GM12875 (cell line): ENCODE data around the gene SPATA33.
"Not testable (repeated sequence)": the region's sequence is repeated elsewhere in the genome, so short reads cannot be mapped to it uniquely, and the experiment has no call there.

Experiments used
- H3K4me3 ChIP-seq: one replicate; pipeline ENCODE4 v1.5.1; 2011; ENCODE audit warnings: low read depth, low read length, control low read depth
- TF ChIP-seq, protein P1 (sequence below): IDR thresholded peaks from 2 replicates; pipeline ENCODE4 v1.5.1; 2011; ENCODE audit warnings: low read depth, mild to moderate bottlenecking, control low read depth, inconsistent platforms, low read length, moderate library complexity, borderline replicate concordance; ENCODE audit not compliant: insufficient read depth

The SPATA33 gene

DNA sequence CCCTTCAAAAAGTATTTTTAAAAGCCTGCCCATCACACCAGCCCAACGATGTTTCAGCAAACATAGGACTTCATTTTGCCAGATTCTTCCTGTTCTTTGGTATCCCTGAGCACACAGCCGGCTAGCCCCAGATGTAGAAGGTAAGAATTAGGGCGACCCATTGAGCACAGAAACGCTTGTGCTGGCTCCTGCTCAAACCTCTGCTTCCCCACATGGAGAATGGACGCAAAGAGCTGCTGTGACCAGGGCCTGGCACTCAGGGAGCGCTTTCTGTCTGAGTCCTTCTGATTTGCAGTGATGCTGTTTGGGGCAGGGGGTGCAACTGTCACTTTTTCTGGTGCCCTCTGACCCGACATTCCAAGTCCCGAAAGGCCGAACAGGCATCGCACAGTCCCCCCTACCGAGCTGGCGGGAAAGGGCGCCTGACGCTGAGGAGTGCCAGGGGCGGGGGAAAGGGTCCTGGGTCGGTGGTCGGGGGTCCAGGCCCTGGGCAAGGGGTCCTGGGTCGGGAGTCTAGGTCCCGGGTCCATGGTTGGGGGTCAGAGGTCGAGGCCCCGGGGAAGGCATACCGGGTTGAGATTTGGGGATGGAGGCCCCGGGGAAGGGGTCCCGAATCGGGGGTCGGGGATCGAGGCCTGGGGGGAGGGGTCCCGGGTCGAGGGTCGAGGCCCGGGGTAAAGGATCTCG is 1.1 kb upstream of the SPATA33 start:
- TF ChIP-seq, protein P1, sequence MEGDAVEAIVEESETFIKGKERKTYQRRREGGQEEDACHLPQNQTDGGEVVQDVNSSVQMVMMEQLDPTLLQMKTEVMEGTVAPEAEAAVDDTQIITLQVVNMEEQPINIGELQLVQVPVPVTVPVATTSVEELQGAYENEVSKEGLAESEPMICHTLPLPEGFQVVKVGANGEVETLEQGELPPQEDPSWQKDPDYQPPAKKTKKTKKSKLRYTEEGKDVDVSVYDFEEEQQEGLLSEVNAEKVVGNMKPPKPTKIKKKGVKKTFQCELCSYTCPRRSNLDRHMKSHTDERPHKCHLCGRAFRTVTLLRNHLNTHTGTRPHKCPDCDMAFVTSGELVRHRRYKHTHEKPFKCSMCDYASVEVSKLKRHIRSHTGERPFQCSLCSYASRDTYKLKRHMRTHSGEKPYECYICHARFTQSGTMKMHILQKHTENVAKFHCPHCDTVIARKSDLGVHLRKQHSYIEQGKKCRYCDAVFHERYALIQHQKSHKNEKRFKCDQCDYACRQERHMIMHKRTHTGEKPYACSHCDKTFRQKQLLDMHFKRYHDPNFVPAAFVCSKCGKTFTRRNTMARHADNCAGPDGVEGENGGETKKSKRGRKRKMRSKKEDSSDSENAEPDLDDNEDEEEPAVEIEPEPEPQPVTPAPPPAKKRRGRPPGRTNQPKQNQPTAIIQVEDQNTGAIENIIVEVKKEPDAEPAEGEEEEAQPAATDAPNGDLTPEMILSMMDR, result no peak
- peak overlapping the region; percentile 99 for H3K4me3 ChIP-seq

DNA sequence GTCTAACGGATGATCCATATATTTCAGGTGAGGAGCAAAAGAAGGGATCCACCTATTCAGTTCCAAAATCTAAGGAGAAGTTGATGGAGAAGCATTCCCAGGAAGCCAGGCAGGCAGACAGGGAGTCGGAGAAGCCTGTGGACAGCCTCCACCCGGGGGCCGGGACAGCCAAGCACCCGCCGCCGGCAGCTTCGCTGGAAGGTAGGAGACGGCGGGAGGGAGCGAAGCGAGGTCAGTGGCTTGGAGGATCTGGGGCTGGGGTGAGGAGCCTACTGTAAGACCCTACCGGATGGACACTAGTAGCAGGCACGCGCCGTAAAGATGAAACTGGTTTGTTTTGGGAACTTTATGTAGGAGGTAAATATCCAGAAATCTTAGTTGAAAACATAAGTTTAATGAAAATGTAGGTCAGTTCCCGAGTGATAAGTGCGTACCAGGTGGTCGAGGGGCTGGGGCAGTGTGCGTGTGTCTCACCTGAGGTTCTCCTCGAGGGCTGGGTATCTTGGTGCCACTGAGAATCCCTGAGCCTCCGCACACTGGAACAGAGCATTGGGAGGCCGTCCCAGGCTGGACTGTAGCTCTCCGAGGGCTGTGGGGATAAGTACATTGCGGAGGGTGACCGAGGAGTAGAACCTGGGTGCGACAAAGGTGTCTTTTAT is 714 bp downstream of the SPATA33 start:
- peak overlapping the region; percentile 99 for H3K4me3 ChIP-seq
- TF ChIP-seq, protein P1, result no peak

DNA sequence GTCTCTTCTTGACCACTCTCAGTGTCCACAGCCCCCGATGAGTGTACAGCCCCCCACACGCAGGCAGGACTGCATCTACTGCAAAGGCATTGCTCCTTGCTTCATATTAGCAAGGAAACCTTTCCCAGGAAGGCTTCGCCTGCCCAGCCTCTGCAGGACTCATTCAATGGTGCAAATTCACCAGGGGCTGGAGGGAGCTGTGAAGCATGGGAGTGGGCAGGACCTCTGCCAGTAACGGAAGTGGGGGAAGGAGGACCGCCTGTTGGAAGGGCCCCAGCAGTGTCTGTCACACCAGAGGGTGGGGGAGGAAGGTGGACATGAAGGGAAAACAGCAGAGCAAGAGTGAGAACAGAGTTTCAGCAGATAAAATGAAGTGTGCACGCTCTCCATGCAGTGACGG is 2.5 kb downstream of the SPATA33 start:
- H3K4me3 ChIP-seq, result no peak overlapping the region
- TF ChIP-seq, protein P1, result no peak

DNA sequence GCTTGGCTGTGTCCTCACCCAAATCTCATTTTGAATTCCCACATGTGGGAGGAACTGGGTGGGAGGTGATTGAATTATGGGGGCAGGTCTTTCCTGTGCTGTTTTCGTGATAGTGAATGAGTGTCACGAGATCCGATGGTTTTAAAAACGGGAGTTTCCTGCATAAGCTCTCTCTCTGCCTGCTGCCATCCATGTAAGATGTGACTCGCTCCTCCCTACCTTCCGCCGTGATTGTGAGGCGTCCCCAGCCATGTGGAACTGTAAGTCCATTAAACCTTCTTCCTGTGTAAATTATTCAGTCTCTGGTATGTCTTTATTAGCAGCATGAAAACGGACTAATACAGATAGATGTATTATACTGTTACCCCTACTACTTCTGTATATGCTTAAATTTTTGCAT is 3.6 kb downstream of the SPATA33 start:
- TF ChIP-seq, protein P1, result no peak
- no peak overlapping the region for H3K4me3 ChIP-seq

DNA sequence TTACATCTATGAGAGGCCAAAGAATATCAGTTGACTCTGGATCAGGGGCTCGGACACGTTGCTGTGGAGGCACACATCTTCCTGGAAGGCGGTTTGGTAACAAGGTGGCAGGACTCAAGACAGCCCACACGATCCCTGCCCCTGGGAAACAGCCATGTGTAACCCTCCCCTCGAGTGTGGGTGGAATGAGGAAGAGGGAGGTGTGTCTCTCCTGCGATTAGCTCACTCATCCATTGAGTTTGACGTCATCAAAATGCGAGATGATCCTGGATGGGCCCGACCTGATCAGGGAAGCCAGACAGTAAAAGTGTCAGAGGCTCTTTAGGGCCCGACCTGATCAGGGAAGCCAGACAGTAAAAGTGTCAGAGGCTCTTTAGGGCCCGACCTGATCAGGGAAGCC is 6.6 kb downstream of the SPATA33 start:
- not testable (repeated sequence) for H3K4me3 ChIP-seq

DNA sequence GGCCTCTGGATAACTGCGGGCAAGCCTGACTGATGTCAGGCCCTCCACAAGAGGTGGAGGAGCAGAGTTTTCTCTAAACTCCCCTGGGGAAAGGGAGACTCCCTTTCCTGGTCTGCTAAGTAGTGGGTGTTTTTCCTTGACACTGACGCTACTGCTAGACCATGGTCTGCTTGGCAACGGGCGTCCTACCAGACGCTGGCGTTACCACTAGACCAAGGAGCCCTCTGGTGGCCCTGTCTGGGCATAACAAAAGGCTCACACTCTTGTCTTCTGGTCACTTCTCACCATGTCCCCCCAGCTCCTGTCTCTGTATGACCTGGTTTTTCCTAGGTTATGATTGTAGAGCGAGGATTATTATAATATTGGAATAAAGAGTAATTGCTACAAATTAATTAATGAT is 9.4 kb downstream of the SPATA33 start:
- TF ChIP-seq, protein P1, result peak; percentile 58
- H3K4me3 ChIP-seq, result not testable (repeated sequence)

DNA sequence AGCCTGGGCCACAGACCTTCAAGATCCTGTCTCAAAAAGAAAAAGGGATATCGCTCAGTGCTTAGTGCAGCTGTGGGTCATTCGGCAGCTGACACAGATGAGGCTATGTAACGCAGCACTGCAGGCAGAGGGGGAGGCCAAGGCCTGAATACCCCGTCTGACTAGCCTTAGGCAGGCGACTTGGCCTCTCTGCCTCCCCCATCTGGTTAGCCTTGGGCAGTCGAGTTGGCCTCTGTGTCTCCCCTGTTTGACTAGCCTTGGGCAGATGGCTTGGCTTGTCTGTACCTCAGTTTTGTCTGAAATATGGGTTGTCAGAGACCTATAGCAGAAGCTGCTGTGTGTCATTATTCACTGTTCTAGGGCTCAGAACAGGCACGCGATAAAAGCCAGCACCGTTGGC is 10.0 kb downstream of the SPATA33 start:
- TF ChIP-seq, protein P1, result no peak

More for the DNA sequence above, 10.0 kb downstream of the SPATA33 start:
- no peak overlapping the region for H3K4me3 ChIP-seq
